PFSK-1 (cell line): Measurements from ENCODE around the gene RAP1GAP2.

Source experiments
- FOXP2 ChIP-seq: optimal IDR thresholded peaks from 2 replicates; pipeline ENCODE3; 2011; ENCODE audit warnings: borderline replicate concordance, control low read depth, inconsistent platforms; ENCODE audit not compliant: insufficient read depth; ENCODE audit errors: extremely low read length, extremely low read depth
- POLR2AphosphoS5 ChIP-seq: IDR thresholded peaks from 2 replicates; pipeline ENCODE4 v1.6.1; 2012; ENCODE audit warnings: low read depth, mild to moderate bottlenecking, control low read depth, low read length, moderate library complexity
- REST ChIP-seq, 2 experiments: IDR thresholded peaks; 2 replicates each; pipeline versions ENCODE4 v1.6.1 to v1.8.0; 2011 to 2012; ENCODE audit warnings: low read depth in 2 of 2, low read length in 2 of 2, control low read depth in 1 of 2, inconsistent platforms in 1 of 2, mild to moderate bottlenecking in 1 of 2, moderate library complexity in 1 of 2; ENCODE audit not compliant: insufficient read depth in 1 of 2
- SIN3A ChIP-seq: IDR thresholded peaks from 2 replicates; pipeline ENCODE4 v1.6.1; 2012; ENCODE audit warnings: mild to moderate bottlenecking, low read length, moderate library complexity, borderline replicate concordance; ENCODE audit not compliant: insufficient read depth
- TAF1 ChIP-seq: IDR thresholded peaks from 2 replicates; pipeline ENCODE4 v1.6.1; 2012; ENCODE audit warnings: low read length, control low read depth, borderline replicate concordance; ENCODE audit not compliant: insufficient read depth

Gene RAP1GAP2

GRCh38 chr17:2978991-2979390, 182.8 kb downstream of the RAP1GAP2 start:
- TF ChIP-seq REST (IDR thresholded peaks at IDR 0.05; ENCODE audit: insufficient read depth in 1 of 2, low read depth in 2 of 2, low read length in 2 of 2) (no peak), SIN3A (no peak), FOXP2 (no peak), TAF1 (no peak), POLR2AphosphoS5 (no peak)

- no peak for TF ChIP-seq POLR2AphosphoS5
- no peak for TF ChIP-seq SIN3A
- TF ChIP-seq REST (IDR thresholded peaks at IDR 0.05; ENCODE audit: insufficient read depth in 1 of 2, low read depth in 2 of 2, low read length in 2 of 2), result no peak
- no peak for TF ChIP-seq TAF1
- TF ChIP-seq FOXP2, result no peak
These were observed 184.1 kb downstream of the RAP1GAP2 start for GRCh38 chr17:2980211-2980903.

DNA sequence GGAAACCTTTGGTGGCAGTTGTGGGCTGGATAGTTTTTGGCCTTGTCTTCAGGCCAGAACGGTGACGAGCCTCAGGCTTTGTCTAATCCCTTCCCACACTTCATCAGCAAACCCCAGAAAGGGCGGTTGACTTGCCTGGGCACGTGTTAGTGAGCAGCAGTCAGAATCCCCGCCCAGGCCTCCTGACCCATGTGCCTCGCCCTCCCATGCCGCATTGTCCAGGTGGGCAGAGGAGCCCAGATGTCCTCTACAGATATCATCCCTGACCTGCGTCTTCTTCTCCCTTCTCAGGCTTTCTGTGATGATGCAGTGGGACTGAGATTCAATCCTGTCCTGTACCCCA, 184.6 kb downstream of the RAP1GAP2 start:
- TF ChIP-seq SIN3A (no peak), POLR2AphosphoS5 (no peak), TAF1 (no peak), REST (IDR thresholded peaks at IDR 0.05; ENCODE audit: insufficient read depth in 1 of 2, low read depth in 2 of 2, low read length in 2 of 2) (no peak), FOXP2 (no peak)

DNA sequence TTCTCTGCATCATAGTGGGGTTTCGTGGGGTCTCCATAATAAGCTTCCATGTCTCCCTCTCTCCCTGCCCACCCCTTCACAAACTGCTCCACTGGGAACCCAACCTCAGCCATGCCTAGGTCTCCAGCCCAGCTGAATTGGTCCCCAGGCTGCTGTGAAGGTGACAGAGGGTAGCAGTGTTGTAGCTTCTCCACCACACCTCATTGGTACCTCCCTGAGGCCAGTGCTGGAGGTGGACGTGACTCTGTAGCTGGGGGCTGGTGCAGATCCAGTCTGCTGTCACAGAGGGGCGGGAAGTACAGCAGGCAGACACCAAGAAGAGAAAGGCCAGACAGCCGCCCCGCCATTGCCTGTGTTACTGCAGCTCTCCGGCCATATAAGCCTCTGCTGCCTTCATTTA, 185.1 kb downstream of the RAP1GAP2 start:
- TF ChIP-seq FOXP2 (no peak), POLR2AphosphoS5 (no peak), SIN3A (no peak), TAF1 (no peak), REST (IDR thresholded peaks at IDR 0.05; ENCODE audit: insufficient read depth in 1 of 2, low read depth in 2 of 2, low read length in 2 of 2) (no peak)
